Measurements from ENCODE around the gene SLC30A2. TPM values are rescaled to one million over a fixed set of nuclear protein-coding genes. Genes with fewer than 3 reads are reported as not detected.

SLC30A2 gene
- total and polyA plus RNA-seq, 4 donors, result 0.11 to 0.26 (median 0.19) TPM; not detected in 1

GRCh38 chr1:26044971-26045721 lies 772 bp downstream of the SLC30A2 start:
- Histone ChIP-seq H3K27ac (ENCODE audit: low read depth, low read length) (no peak overlapping the region), H3K27me3 (ENCODE audit: control insufficient read depth, insufficient read depth, low read length) (peaks cover 47% of the 10 kb centered on the region), H3K4me1 (ENCODE audit: control insufficient read depth, insufficient read depth, low read length) (peaks cover 20% of the 10 kb centered on the region), H3K36me3 (ENCODE audit: control insufficient read depth, insufficient read depth, low read length) (no peaks in the 10 kb centered on the region), H3K9me3 (ENCODE audit: control insufficient read depth, insufficient read depth, low read length) (no peaks in the 10 kb centered on the region), H3K4me3 (ENCODE audit: low read depth, low read length) (no peak overlapping the region)
- WGBS (ENCODE audit: insufficient coverage), result 21% methylated on average over 28 of the region's 29 CpGs
- no peak for DNase-seq (ENCODE audit: low read depth in 4 of 6, low spot score in 6 of 6)

- Histone ChIP-seq H3K27me3 (ENCODE audit: control insufficient read depth, insufficient read depth, low read length) (peaks cover 45% of the 10 kb centered on the region), H3K4me3 (ENCODE audit: low read depth, low read length) (no peak overlapping the region), H3K4me1 (ENCODE audit: control insufficient read depth, insufficient read depth, low read length) (peaks cover 20% of the 10 kb centered on the region), H3K36me3 (ENCODE audit: control insufficient read depth, insufficient read depth, low read length) (no peaks in the 10 kb centered on the region), H3K27ac (ENCODE audit: low read depth, low read length) (no peak overlapping the region), H3K9me3 (ENCODE audit: control insufficient read depth, insufficient read depth, low read length) (no peaks in the 10 kb centered on the region)
- no CpG with 5 or more reads among the region's 3 CpGs for WGBS (ENCODE audit: insufficient coverage)
- no peak for DNase-seq (ENCODE audit: low read depth in 4 of 6, low spot score in 6 of 6)
These were observed 1.5 kb downstream of the SLC30A2 start for GRCh38 chr1:26044414-26044813.

- no peak overlapping the region for H3K4me3 ChIP-seq (ENCODE audit: low read depth, low read length)
- DNase-seq (ENCODE audit: low read depth in 4 of 6, low spot score in 6 of 6), result no peak
- H3K27me3 ChIP-seq (ENCODE audit: control insufficient read depth, insufficient read depth, low read length), result peaks cover 42% of the 10 kb centered on the region
- WGBS (ENCODE audit: insufficient coverage), result 83% methylated on average over 1 of the region's 2 CpGs
- H3K27ac ChIP-seq (ENCODE audit: low read depth, low read length), result no peak overlapping the region
- peaks cover 20% of the 10 kb centered on the region for H3K4me1 ChIP-seq (ENCODE audit: control insufficient read depth, insufficient read depth, low read length)
- no peaks in the 10 kb centered on the region for H3K9me3 ChIP-seq (ENCODE audit: control insufficient read depth, insufficient read depth, low read length)
- H3K36me3 ChIP-seq (ENCODE audit: control insufficient read depth, insufficient read depth, low read length), result no peaks in the 10 kb centered on the region
These were observed 2.2 kb downstream of the SLC30A2 start for GRCh38 chr1:26043765-26044164.

DNA sequence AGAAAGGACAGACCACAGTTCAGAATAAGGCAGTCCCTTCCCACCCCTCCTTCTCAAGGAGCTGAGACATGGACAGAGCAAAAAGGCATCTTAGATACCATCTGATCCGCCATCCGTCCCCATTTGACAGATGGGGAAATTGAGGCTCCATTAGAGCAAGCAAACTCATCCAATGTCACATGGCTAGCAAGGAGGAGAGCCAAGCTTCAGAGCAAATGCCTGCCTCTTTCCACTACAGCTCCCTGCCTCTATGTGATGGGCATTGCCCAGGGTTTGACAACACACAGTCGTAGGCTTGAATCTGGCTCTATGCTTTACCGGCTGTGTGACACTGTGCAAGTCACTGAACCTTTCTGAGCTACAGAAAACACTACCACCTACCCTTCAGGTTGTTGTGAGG lies 3.9 kb downstream of the SLC30A2 start:
- 79% methylated on average over 2 of the region's 4 CpGs for WGBS (ENCODE audit: insufficient coverage)
- Histone ChIP-seq H3K27me3 (ENCODE audit: control insufficient read depth, insufficient read depth, low read length) (peaks cover 33% of the 10 kb centered on the region), H3K36me3 (ENCODE audit: control insufficient read depth, insufficient read depth, low read length) (no peaks in the 10 kb centered on the region), H3K4me1 (ENCODE audit: control insufficient read depth, insufficient read depth, low read length) (peaks cover 19% of the 10 kb centered on the region), H3K9me3 (ENCODE audit: control insufficient read depth, insufficient read depth, low read length) (no peaks in the 10 kb centered on the region), H3K27ac (ENCODE audit: low read depth, low read length) (no peak overlapping the region), H3K4me3 (ENCODE audit: low read depth, low read length) (no peak overlapping the region)
- no peak for DNase-seq (ENCODE audit: low read depth in 4 of 6, low spot score in 6 of 6)

DNA sequence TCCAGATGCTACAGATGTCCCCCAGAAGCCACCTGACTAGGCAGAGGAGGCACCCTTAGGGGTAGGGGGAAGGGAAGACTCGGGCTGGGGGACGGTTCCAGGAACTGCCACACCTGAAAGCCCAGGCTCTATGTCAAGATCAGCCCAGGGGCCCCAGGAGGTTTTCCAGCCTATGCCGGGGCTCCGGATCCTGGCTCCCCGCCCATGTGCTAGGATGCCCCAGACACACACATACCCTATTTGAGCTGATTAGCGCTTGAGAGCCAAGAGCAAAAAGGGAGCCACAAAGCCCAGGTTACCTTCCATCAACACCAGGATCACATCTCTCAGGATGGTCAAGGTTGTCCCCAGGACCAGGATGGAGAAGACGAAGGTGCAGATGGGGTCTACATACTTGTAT lies 4.5 kb downstream of the SLC30A2 start:
- H3K27me3 ChIP-seq (ENCODE audit: control insufficient read depth, insufficient read depth, low read length), result peaks cover 27% of the 10 kb centered on the region
- 91% methylated on average over 6 of the region's 7 CpGs for WGBS (ENCODE audit: insufficient coverage)

GRCh38 chr1:26038904-26039303 lies 7.0 kb downstream of the SLC30A2 start:
- Histone ChIP-seq H3K27ac (ENCODE audit: low read depth, low read length) (no peak overlapping the region), H3K4me1 (ENCODE audit: control insufficient read depth, insufficient read depth, low read length) (peaks cover 25% of the 10 kb centered on the region), H3K9me3 (ENCODE audit: control insufficient read depth, insufficient read depth, low read length) (no peaks in the 10 kb centered on the region), H3K27me3 (ENCODE audit: control insufficient read depth, insufficient read depth, low read length) (peaks cover 5% of the 10 kb centered on the region), H3K4me3 (ENCODE audit: low read depth, low read length) (no peak overlapping the region), H3K36me3 (ENCODE audit: control insufficient read depth, insufficient read depth, low read length) (no peaks in the 10 kb centered on the region)
- 82% methylated on average over 6 of the region's 6 CpGs for WGBS (ENCODE audit: insufficient coverage)
- no peak for DNase-seq (ENCODE audit: low read depth in 4 of 6, low spot score in 6 of 6)

More for the DNA sequence above, 4.5 kb downstream of the SLC30A2 start:
- H3K27ac ChIP-seq (ENCODE audit: low read depth, low read length), result no peak overlapping the region
- no peaks in the 10 kb centered on the region for H3K36me3 ChIP-seq (ENCODE audit: control insufficient read depth, insufficient read depth, low read length)
- no peaks in the 10 kb centered on the region for H3K9me3 ChIP-seq (ENCODE audit: control insufficient read depth, insufficient read depth, low read length)
- DNase-seq (ENCODE audit: low read depth in 4 of 6, low spot score in 6 of 6), result no peak
- H3K4me3 ChIP-seq (ENCODE audit: low read depth, low read length), result no peak overlapping the region
- peaks cover 17% of the 10 kb centered on the region for H3K4me1 ChIP-seq (ENCODE audit: control insufficient read depth, insufficient read depth, low read length)

- Histone ChIP-seq H3K27ac (ENCODE audit: low read depth, low read length) (no peak overlapping the region), H3K36me3 (ENCODE audit: control insufficient read depth, insufficient read depth, low read length) (no peaks in the 10 kb centered on the region)
These were observed 7.4 kb downstream of the SLC30A2 start for GRCh38 chr1:26038477-26038876.

DNA sequence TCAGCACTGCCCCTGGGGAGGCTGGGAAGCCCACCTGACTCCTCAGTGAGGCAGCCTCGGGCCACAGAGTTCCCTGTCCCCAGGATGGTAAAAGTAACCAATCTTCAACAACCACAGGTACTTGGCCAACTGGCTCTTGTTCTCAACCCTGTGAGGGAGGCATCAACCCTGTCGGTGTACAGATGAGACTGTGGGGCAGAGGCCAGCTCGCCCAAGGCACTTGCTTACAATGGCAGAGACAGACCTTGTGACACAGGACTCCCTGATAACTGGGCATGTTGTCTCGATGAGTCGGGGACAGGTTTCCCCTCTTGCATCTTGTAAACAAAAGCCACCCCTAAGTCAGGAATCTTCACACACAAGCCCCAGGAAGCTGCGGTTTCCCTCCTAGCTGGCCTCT lies 8.0 kb downstream of the SLC30A2 start:
- WGBS (ENCODE audit: insufficient coverage), result 81% methylated on average over 6 of the region's 6 CpGs
- H3K4me3 ChIP-seq (ENCODE audit: low read depth, low read length), result no peak overlapping the region
- H3K4me1 ChIP-seq (ENCODE audit: control insufficient read depth, insufficient read depth, low read length), result peaks cover 25% of the 10 kb centered on the region
- no peaks in the 10 kb centered on the region for H3K27me3 ChIP-seq (ENCODE audit: control insufficient read depth, insufficient read depth, low read length)
- no peak for DNase-seq (ENCODE audit: low read depth in 4 of 6, low spot score in 6 of 6)
- H3K9me3 ChIP-seq (ENCODE audit: control insufficient read depth, insufficient read depth, low read length), result no peaks in the 10 kb centered on the region
- H3K36me3 ChIP-seq (ENCODE audit: control insufficient read depth, insufficient read depth, low read length), result no peaks in the 10 kb centered on the region
- H3K27ac ChIP-seq (ENCODE audit: low read depth, low read length), result no peak overlapping the region

More at GRCh38 chr1:26038477-26038876, 7.4 kb downstream of the SLC30A2 start:
- no peaks in the 10 kb centered on the region for H3K9me3 ChIP-seq (ENCODE audit: control insufficient read depth, insufficient read depth, low read length)
- WGBS (ENCODE audit: insufficient coverage), result 87% methylated on average over 6 of the region's 6 CpGs
- H3K27me3 ChIP-seq (ENCODE audit: control insufficient read depth, insufficient read depth, low read length), result peaks cover under 1% of the 10 kb centered on the region
- no peak overlapping the region for H3K4me3 ChIP-seq (ENCODE audit: low read depth, low read length)
- peaks cover 25% of the 10 kb centered on the region for H3K4me1 ChIP-seq (ENCODE audit: control insufficient read depth, insufficient read depth, low read length)
- DNase-seq (ENCODE audit: low read depth in 4 of 6, low spot score in 6 of 6), result no peak

GRCh38 chr1:26036756-26037281 lies 9.1 kb downstream of the SLC30A2 start:
- DNase-seq (ENCODE audit: low read depth in 4 of 6, low spot score in 6 of 6), result no peak
- WGBS (ENCODE audit: insufficient coverage), result 91% methylated on average over 8 of the region's 11 CpGs
- peaks cover 25% of the 10 kb centered on the region for H3K4me1 ChIP-seq (ENCODE audit: control insufficient read depth, insufficient read depth, low read length)
- H3K4me3 ChIP-seq (ENCODE audit: low read depth, low read length), result no peak overlapping the region
- H3K27me3 ChIP-seq (ENCODE audit: control insufficient read depth, insufficient read depth, low read length), result no peaks in the 10 kb centered on the region
- H3K9me3 ChIP-seq (ENCODE audit: control insufficient read depth, insufficient read depth, low read length), result no peaks in the 10 kb centered on the region
- H3K36me3 ChIP-seq (ENCODE audit: control insufficient read depth, insufficient read depth, low read length), result no peaks in the 10 kb centered on the region
- no peak overlapping the region for H3K27ac ChIP-seq (ENCODE audit: low read depth, low read length)

Measured in spinal cord (tissue), 10 donors.